H9 (cell line): ENCODE data around the gene VDAC1. TPM values are rescaled to one million over a fixed set of nuclear protein-coding genes. Genes with fewer than 3 reads are reported as not detected.

Experiments used
- DNase-seq: peaks from one replicate; pipeline ENCODE4 v3.0.0-alpha.2; 2017
- H2AFZ ChIP-seq: one replicate; pipeline ENCODE4 v1.6.1; 2013; ENCODE audit warnings: mild to moderate bottlenecking, low read length, control low read depth, moderate library complexity
- H2AK5ac ChIP-seq: 2 replicates; pipeline ENCODE4 v1.6.1; 2013; ENCODE audit warnings: low read length, control low read depth, mixed read lengths; ENCODE audit not compliant: insufficient read length
- H2BK120ac ChIP-seq: one replicate; pipeline ENCODE4 v1.6.1; 2013; ENCODE audit warnings: low read depth, mild to moderate bottlenecking, low read length, control low read depth, inconsistent platforms; ENCODE audit not compliant: poor library complexity, severe bottlenecking
- H2BK12ac ChIP-seq: 2 replicates; pipeline ENCODE4 v1.6.1; 2013; ENCODE audit warnings: low read length, control low read depth, mixed read lengths, low read depth; ENCODE audit not compliant: insufficient read length
- H2BK15ac ChIP-seq: 2 replicates; pipeline ENCODE4 v1.6.1; 2013; ENCODE audit warnings: low read depth, low read length, control low read depth
- H2BK20ac ChIP-seq: one replicate; pipeline ENCODE4 v1.6.1; 2013; ENCODE audit warnings: low read depth, mild to moderate bottlenecking, low read length, control low read depth, inconsistent platforms; ENCODE audit not compliant: poor library complexity, severe bottlenecking
- H2BK5ac ChIP-seq: 2 replicates; pipeline ENCODE4 v1.6.1; 2013; ENCODE audit warnings: low read length, control low read depth, mixed read lengths; ENCODE audit not compliant: insufficient read length
- H3K14ac ChIP-seq: 2 replicates; pipeline ENCODE4 v1.6.1; 2013; ENCODE audit warnings: low read length, control low read depth; ENCODE audit not compliant: insufficient read depth
- H3K18ac ChIP-seq: 2 replicates; pipeline ENCODE4 v1.6.1; 2013; ENCODE audit warnings: low read depth, mild to moderate bottlenecking, mixed read lengths, low read length, control low read depth; ENCODE audit not compliant: insufficient read length
- H3K23ac ChIP-seq: 2 replicates; pipeline ENCODE4 v1.6.1; 2013; ENCODE audit warnings: low read length, control low read depth, mixed read lengths, low read depth; ENCODE audit not compliant: insufficient read length
- H3K23me2 ChIP-seq: 2 replicates; pipeline ENCODE4 v1.6.1; 2013; ENCODE audit warnings: low read depth, mild to moderate bottlenecking, mixed read lengths, low read length, control low read depth; ENCODE audit not compliant: insufficient read length, poor library complexity, severe bottlenecking
- H3K27ac ChIP-seq: 2 replicates; pipeline ENCODE4 v1.5.1; 2013; ENCODE audit warnings: low read length, control low read depth, mixed read lengths, low read depth; ENCODE audit not compliant: insufficient read length
- H3K27me3 ChIP-seq: 2 replicates; pipeline ENCODE4 v1.6.1; 2013; ENCODE audit warnings: low read length, control low read depth, inconsistent platforms; ENCODE audit not compliant: insufficient read depth
- H3K4ac ChIP-seq: 2 replicates; pipeline ENCODE4 v1.6.1; 2013; ENCODE audit warnings: low read depth, mild to moderate bottlenecking, control low read depth, inconsistent platforms, low read length, moderate library complexity
- H3K4me1 ChIP-seq: 2 replicates; pipeline ENCODE4 v1.6.1; 2013; ENCODE audit warnings: low read length, control low read depth, inconsistent platforms; ENCODE audit not compliant: insufficient read depth
- H3K4me2 ChIP-seq: 2 replicates; pipeline ENCODE4 v1.6.1; 2013; ENCODE audit warnings: low read length, control low read depth, mixed read lengths; ENCODE audit not compliant: insufficient read length, insufficient read depth
- H3K56ac ChIP-seq: 2 replicates; pipeline ENCODE4 v1.6.1; 2013; ENCODE audit warnings: low read depth, mild to moderate bottlenecking, mixed read lengths, low read length, control low read depth; ENCODE audit not compliant: insufficient read length
- H3K79me1 ChIP-seq: 2 replicates; pipeline ENCODE4 v1.6.1; 2013; ENCODE audit warnings: low read depth, mild to moderate bottlenecking, moderate library complexity, low read length, control low read depth, inconsistent platforms; ENCODE audit not compliant: insufficient read depth, poor library complexity, severe bottlenecking
- H3K79me2 ChIP-seq: 2 replicates; pipeline ENCODE4 v1.6.1; 2013; ENCODE audit warnings: low read length, control low read depth, inconsistent platforms; ENCODE audit not compliant: insufficient read depth
- H3K9ac ChIP-seq: 2 replicates; pipeline ENCODE4 v1.6.1; 2013; ENCODE audit warnings: low read length, control low read depth, mixed read lengths; ENCODE audit not compliant: insufficient read length; ENCODE audit errors: extremely low read depth
- H3K9me3 ChIP-seq: one replicate; pipeline ENCODE4 v1.6.1; 2013; ENCODE audit warnings: low read depth, low read length, inconsistent platforms; ENCODE audit not compliant: control insufficient read depth
- H3T11ph ChIP-seq: one replicate; pipeline ENCODE4 v1.6.1; 2013; ENCODE audit warnings: mild to moderate bottlenecking, low read length, control low read depth, inconsistent platforms
- H4K20me1 ChIP-seq: one replicate; pipeline ENCODE4 v1.6.1; 2013; ENCODE audit not compliant: control insufficient read depth, insufficient read length, insufficient read depth
- H4K5ac ChIP-seq: 2 replicates; pipeline ENCODE4 v1.6.1; 2013; ENCODE audit warnings: low read depth, mild to moderate bottlenecking, mixed read lengths, low read length, control low read depth; ENCODE audit not compliant: insufficient read length
- H4K8ac ChIP-seq: replicated peaks from 2 replicates; pipeline ENCODE4 v1.6.1; 2013; ENCODE audit warnings: low read length, control low read depth, mixed read lengths, low read depth; ENCODE audit not compliant: insufficient read length
- H4K91ac ChIP-seq: 2 replicates; pipeline ENCODE4 v1.6.1; 2013; ENCODE audit warnings: low read depth, mild to moderate bottlenecking, moderate library complexity, mixed read lengths, low read length, control low read depth; ENCODE audit not compliant: insufficient read length
- H3K27ac Mint-ChIP-seq, 3 experiments: 2 replicates in 2 of 3; 3 replicates in 1 of 3; pipeline ENCODE4 v1.8.0; 2020 to 2021; ENCODE audit warnings: mixed read lengths in 3 of 3, mild to moderate bottlenecking in 1 of 3, moderate library complexity in 1 of 3
- H3K27me3 Mint-ChIP-seq: 2 replicates; pipeline ENCODE4 v1.8.0; 2021; ENCODE audit warnings: low read depth, mild to moderate bottlenecking, moderate library complexity, mixed read lengths
- H3K36me3 Mint-ChIP-seq, 3 experiments: 2 replicates in 2 of 3; 3 replicates in 1 of 3; pipeline ENCODE4 v1.8.0; 2020 to 2021; ENCODE audit warnings: low read depth in 3 of 3, mixed read lengths in 3 of 3; ENCODE audit not compliant: insufficient read depth in 1 of 3
- H3K4me1 Mint-ChIP-seq, 2 experiments: 2 replicates each; pipeline ENCODE4 v1.8.0; 2020; ENCODE audit warnings: mixed read lengths in 2 of 2
- H3K4me3 Mint-ChIP-seq, 2 experiments: 2 replicates in 1 of 2; 3 replicates in 1 of 2; pipeline ENCODE4 v1.8.0; 2020 to 2021; ENCODE audit warnings: mild to moderate bottlenecking in 2 of 2, mixed read lengths in 2 of 2, moderate library complexity in 1 of 2
- H3K9me3 Mint-ChIP-seq, 2 experiments: 2 replicates in 1 of 2; 3 replicates in 1 of 2; pipeline ENCODE4 v1.8.0; 2020; ENCODE audit warnings: mild to moderate bottlenecking in 2 of 2, mixed read lengths in 2 of 2, moderate library complexity in 1 of 2
- WGBS: extraction: QIAGEN DNeasy Blood & Tissue Kit; methylation state at CpG from one replicate; pipeline ENCODE4 v1.1.7; 2013; ENCODE audit warnings: missing lambda C conversion rate, low lambda C conversion rate, mixed read lengths; ENCODE audit not compliant: insufficient read length; ENCODE audit errors: extremely low coverage; 5-methylcytosine and 5-hydroxymethylcytosine counted together
- total RNA-seq: library from RNA; stranded (reverse); gene quantifications from 2 replicates; pipeline ENCODE4 v1.2.1, GENCODE V29; 2021
- TF ChIP-seq, protein P1 (sequence below): fragments of 200-600 bp; sonication (generic); conservative IDR thresholded peaks from 3 replicates; pipeline ENCODE4 v1.8.0; 2021; ENCODE audit warnings: antibody characterized with exemption, mild to moderate bottlenecking

Gene VDAC1
- total RNA-seq, 1 experiment from 2014 or later = 208 TPM

DNA sequence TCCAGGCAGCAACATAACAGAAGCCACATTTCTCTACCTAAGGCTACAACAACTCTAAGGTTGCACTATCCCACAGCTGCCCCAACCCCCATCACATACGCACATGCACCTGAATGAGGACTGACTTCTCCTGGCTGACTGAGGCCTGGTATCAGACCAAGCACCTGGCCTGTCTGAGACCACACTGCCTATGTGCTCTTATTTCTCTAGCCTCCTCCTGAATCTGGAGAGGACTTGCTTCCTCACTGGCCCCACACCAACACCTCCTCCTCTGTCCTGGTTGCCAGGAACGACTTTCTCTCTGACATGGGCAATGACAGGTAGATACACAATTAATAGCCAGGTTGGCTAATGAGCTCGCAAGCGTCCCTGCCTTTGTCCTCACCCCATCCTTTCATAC lies 14.9 kb upstream of the VDAC1 start:
- Histone ChIP-seq H2BK5ac (no peak overlapping the region), H2BK12ac (no peak overlapping the region), H2BK20ac (no peak overlapping the region), H3K56ac (no peak overlapping the region), H3K4me1 (no peaks in the 10 kb centered on the region; the same call in 1 of the 2 replicates), H3K9me3 (no peaks in the 10 kb centered on the region), H3T11ph (no peak overlapping the region), H2BK120ac (no peak overlapping the region), H3K4ac (no peak overlapping the region), H4K20me1 (no peaks in the 10 kb centered on the region), H3K79me1 (no peaks in the 10 kb centered on the region), H3K4me2 (no peak overlapping the region), H3K23ac (no peak overlapping the region), H3K23me2 (no peaks in the 10 kb centered on the region), H3K27ac (no peak overlapping the region), H3K27me3 (no peaks in the 10 kb centered on the region), H4K8ac (no peak overlapping the region), H3K18ac (no peak overlapping the region), H2AFZ (no peak overlapping the region), H3K79me2 (no peaks in the 10 kb centered on the region), H3K14ac (no peak overlapping the region), H4K5ac (no peak overlapping the region), H4K91ac (no peak overlapping the region), H3K9ac (no peak overlapping the region), H2AK5ac (no peak overlapping the region), H2BK15ac (no peak overlapping the region)
- no CpG with 5 or more reads among the region's 4 CpGs for WGBS
- H3K36me3 Mint-ChIP-seq = no peaks in the 10 kb centered on the region
- no peaks in the 10 kb centered on the region; a peak in 1 of 5 replicates for H3K9me3 Mint-ChIP-seq
- no peak overlapping the region; a peak in 1 of 7 replicates for H3K27ac Mint-ChIP-seq
- DNase-seq = no peak
- H3K4me1 Mint-ChIP-seq = peaks cover 10 to 11% of the 10 kb centered on the region in 2 experiments
- peaks cover 6% of the 10 kb centered on the region for H3K27me3 Mint-ChIP-seq
- H3K4me3 Mint-ChIP-seq = no peak overlapping the region
- TF ChIP-seq, protein P1, sequence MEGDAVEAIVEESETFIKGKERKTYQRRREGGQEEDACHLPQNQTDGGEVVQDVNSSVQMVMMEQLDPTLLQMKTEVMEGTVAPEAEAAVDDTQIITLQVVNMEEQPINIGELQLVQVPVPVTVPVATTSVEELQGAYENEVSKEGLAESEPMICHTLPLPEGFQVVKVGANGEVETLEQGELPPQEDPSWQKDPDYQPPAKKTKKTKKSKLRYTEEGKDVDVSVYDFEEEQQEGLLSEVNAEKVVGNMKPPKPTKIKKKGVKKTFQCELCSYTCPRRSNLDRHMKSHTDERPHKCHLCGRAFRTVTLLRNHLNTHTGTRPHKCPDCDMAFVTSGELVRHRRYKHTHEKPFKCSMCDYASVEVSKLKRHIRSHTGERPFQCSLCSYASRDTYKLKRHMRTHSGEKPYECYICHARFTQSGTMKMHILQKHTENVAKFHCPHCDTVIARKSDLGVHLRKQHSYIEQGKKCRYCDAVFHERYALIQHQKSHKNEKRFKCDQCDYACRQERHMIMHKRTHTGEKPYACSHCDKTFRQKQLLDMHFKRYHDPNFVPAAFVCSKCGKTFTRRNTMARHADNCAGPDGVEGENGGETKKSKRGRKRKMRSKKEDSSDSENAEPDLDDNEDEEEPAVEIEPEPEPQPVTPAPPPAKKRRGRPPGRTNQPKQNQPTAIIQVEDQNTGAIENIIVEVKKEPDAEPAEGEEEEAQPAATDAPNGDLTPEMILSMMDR = no peak
